Suprapubic skin (tissue), 4 donors: ENCODE measurements around the gene CLSTN2.

Experiments used
- CTCF ChIP-seq, 2 donors: fragments of 200-600 bp in 1 of 2; fragments of 450-650 bp in 1 of 2; sonication (generic) in 1 of 2; IDR thresholded peaks; one replicate each; pipeline ENCODE4 v1.5.1; 2016 to 2019; ENCODE audit warnings: antibody characterized with exemption in 2 of 2, mild to moderate bottlenecking in 1 of 2, moderate library complexity in 1 of 2
- EP300 ChIP-seq: sonication (generic); formaldehyde crosslinking; IDR thresholded peaks from one replicate; pipeline ENCODE4 v1.6.1; 2017; ENCODE audit warnings: antibody characterized with exemption
- POLR2A ChIP-seq, 2 donors: fragments of 450-650 bp; IDR thresholded peaks; one replicate each; pipeline ENCODE4 v1.6.1; 2017; ENCODE audit warnings: antibody characterized with exemption in 2 of 2, mild to moderate bottlenecking in 2 of 2, moderate library complexity in 2 of 2
- POLR2AphosphoS5 ChIP-seq, 3 donors: sonication (generic); formaldehyde crosslinking; IDR thresholded peaks; one replicate each; pipeline ENCODE4 v1.6.1; 2017; ENCODE audit warnings: antibody characterized with exemption in 3 of 3

DNA sequence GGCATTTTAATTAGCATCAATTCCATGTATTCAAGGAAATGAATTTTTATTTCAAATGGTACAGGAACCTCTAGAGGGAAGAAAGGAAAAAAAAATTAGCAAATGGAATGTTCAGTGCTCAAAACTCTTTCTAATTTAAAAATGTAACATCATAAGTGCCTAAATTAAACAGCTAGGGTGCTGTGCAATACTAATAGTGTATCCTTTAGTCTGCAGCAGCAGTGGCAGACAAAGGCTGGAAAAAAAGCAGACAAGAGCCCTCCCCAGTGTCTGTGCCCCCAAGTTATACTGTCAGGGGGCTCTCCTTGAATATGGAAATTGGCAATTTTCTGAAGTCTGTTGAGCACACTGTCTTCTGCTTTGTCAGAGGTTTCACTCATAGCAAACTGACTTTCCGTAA, 159.5 kb downstream of the CLSTN2 start:
- TF ChIP-seq CTCF (IDR thresholded peaks at IDR 0.05) (no peak), POLR2A (IDR thresholded peaks at IDR 0.05) (no peak), POLR2AphosphoS5 (IDR thresholded peaks at IDR 0.05) (no peak), EP300 (no peak)
